ENCODE results near the gene RAX.

The RAX gene

GRCh38 chr18:59272891-59273758 lies at the start of gene RAX:
TSS of gene RAX (minus strand) at chr18:59273454. CDS start at chr18:59273206, 248 bp downstream.
- FAIRE-seq (no peak), DNase-seq (ENCODE audit: low spot score) (no peak)

GRCh38 chr18:59318460-59319050 lies 45.3 kb upstream of the RAX start, which contains the start of gene CPLX4:
TSS of gene CPLX4 (minus strand) at chr18:59318649. CDS start at chr18:59318462, 187 bp downstream.
- no peak for FAIRE-seq

GRCh38 chr18:59311631-59312030 lies 38.4 kb upstream of the RAX start:
- FAIRE-seq (peak; percentile 65), DNase-seq (ENCODE audit: low spot score) (peak; percentile 76)

More at GRCh38 chr18:59318460-59319050, 45.3 kb upstream of the RAX start, which contains the start of gene CPLX4:
- no peak for DNase-seq (ENCODE audit: low spot score)

GRCh38 chr18:59308938-59309260 lies 35.6 kb upstream of the RAX start:
- no peak for DNase-seq (ENCODE audit: low spot score)
- no peak for FAIRE-seq

GRCh38 chr18:59308248-59308937 lies 35.1 kb upstream of the RAX start:
- no peak for FAIRE-seq
- DNase-seq (ENCODE audit: low spot score), result peak; percentile 16

GRCh38 chr18:59306640-59307039 lies 33.4 kb upstream of the RAX start:
- DNase-seq (ENCODE audit: low spot score), result no peak
- no peak for FAIRE-seq

GRCh38 chr18:59305295-59305694 lies 32.0 kb upstream of the RAX start:
- FAIRE-seq (no peak), DNase-seq (ENCODE audit: low spot score) (no peak)

GRCh38 chr18:59303656-59304195 lies 30.5 kb upstream of the RAX start:
- DNase-seq (ENCODE audit: low spot score) (no peak), FAIRE-seq (no peak)

- DNase-seq (ENCODE audit: low spot score) (no peak), FAIRE-seq (no peak)
Measured at GRCh38 chr18:59303006-59303405, 29.8 kb upstream of the RAX start.

GRCh38 chr18:59301929-59302328 lies 28.7 kb upstream of the RAX start:
- DNase-seq (ENCODE audit: low spot score) (no peak), FAIRE-seq (no peak)

- DNase-seq (ENCODE audit: low spot score) (peak; percentile 34), FAIRE-seq (no peak)
Measured at GRCh38 chr18:59300676-59301285, 27.5 kb upstream of the RAX start.

GRCh38 chr18:59298871-59299270 lies 25.6 kb upstream of the RAX start:
- DNase-seq (ENCODE audit: low spot score), result no peak
- FAIRE-seq, result no peak

- no peak for FAIRE-seq
- DNase-seq (ENCODE audit: low spot score), result no peak
Measured at GRCh38 chr18:59293317-59293716, 20.1 kb upstream of the RAX start.

- FAIRE-seq, result no peak
- no peak for DNase-seq (ENCODE audit: low spot score)
Measured at GRCh38 chr18:59286341-59286740, 13.1 kb upstream of the RAX start.

- DNase-seq (ENCODE audit: low spot score) (no peak), FAIRE-seq (no peak)
Measured at GRCh38 chr18:59282341-59282740, 9.1 kb upstream of the RAX start.

GRCh38 chr18:59279722-59280121 lies 6.5 kb upstream of the RAX start:
- DNase-seq (ENCODE audit: low spot score), result no peak
- FAIRE-seq, result no peak

- FAIRE-seq, result no peak
- DNase-seq (ENCODE audit: low spot score), result no peak
Measured at GRCh38 chr18:59279193-59279592, 5.9 kb upstream of the RAX start.

GRCh38 chr18:59278793-59279192 lies 5.5 kb upstream of the RAX start:
- DNase-seq (ENCODE audit: low spot score) (no peak), FAIRE-seq (no peak)

GRCh38 chr18:59276047-59276446 lies 2.8 kb upstream of the RAX start:
- FAIRE-seq (no peak), DNase-seq (ENCODE audit: low spot score) (no peak)

GRCh38 chr18:59275406-59275949 lies 2.2 kb upstream of the RAX start:
- FAIRE-seq, result no peak
- DNase-seq (ENCODE audit: low spot score), result no peak

GRCh38 chr18:59274533-59274928 lies 1.3 kb upstream of the RAX start:
- no peak for DNase-seq (ENCODE audit: low spot score)
- FAIRE-seq, result no peak

Measured in RCC 7860 (cell line).